Stomach (tissue), 9 donors: ENCODE results near the gene TMEM52B. TPM values are rescaled to one million over a fixed set of nuclear protein-coding genes. Genes with fewer than 3 reads are reported as not detected.

Source experiments
- DNase-seq, 2 donors: peaks; one replicate each; pipeline versions ENCODE4 v3.0.0 to v3.0.0-alpha.2; 2013 to 2019
- H3K27ac ChIP-seq, 5 donors: fragments of 200-600 bp in 4 of 5; sonication (generic) in 4 of 5; one replicate each; pipeline ENCODE4 v1.5.1; 2013 to 2019; ENCODE audit warnings: mild to moderate bottlenecking in 1 of 5, moderate library complexity in 1 of 5
- H3K27me3 ChIP-seq, 3 donors: fragments of 200-600 bp; sonication (generic); one replicate each; pipeline ENCODE4 v1.5.1; 2017 to 2019; ENCODE audit warnings: mixed run types in 1 of 3
- H3K36me3 ChIP-seq, 4 donors: fragments of 200-600 bp; sonication (generic); 1 replicate in 3 of 4; 2 replicates in 1 of 4; pipeline ENCODE4 v1.5.1; 2016 to 2019
- H3K4me1 ChIP-seq, 4 donors: fragments of 200-600 bp; sonication (generic); one replicate each; pipeline ENCODE4 v1.5.1; 2016 to 2019
- H3K4me3 ChIP-seq, 4 donors: fragments of 200-600 bp; sonication (generic) in 3 of 4; one replicate each; pipeline ENCODE4 v1.5.1; 2016 to 2019; ENCODE audit warnings: mild to moderate bottlenecking in 1 of 4
- H3K9me3 ChIP-seq, 4 donors: fragments of 200-600 bp; sonication (generic); one replicate each; pipeline ENCODE4 v1.5.1; 2016 to 2019
- CTCF ChIP-seq, 7 experiments: fragments of 450-650 bp in 4 of 7; fragments of 200-600 bp in 3 of 7; sonication (generic) in 3 of 7; IDR thresholded peaks; one replicate each; pipeline ENCODE4 v1.5.1; 2016 to 2019; ENCODE audit warnings: antibody characterized with exemption in 7 of 7, control low read depth in 2 of 7, mild to moderate bottlenecking in 1 of 7
- EP300 ChIP-seq: sonication (generic); formaldehyde crosslinking; IDR thresholded peaks from one replicate; pipeline ENCODE4 v1.6.1; 2017; ENCODE audit warnings: antibody characterized with exemption
- POLR2A ChIP-seq, 4 donors: fragments of 450-650 bp; IDR thresholded peaks; one replicate each; pipeline ENCODE4 v1.6.1; 2016; ENCODE audit warnings: antibody characterized with exemption in 4 of 4, control low read depth in 2 of 4, mild to moderate bottlenecking in 1 of 4, moderate library complexity in 1 of 4
- POLR2AphosphoS5 ChIP-seq, 3 donors: sonication (generic); formaldehyde crosslinking; IDR thresholded peaks; one replicate each; pipeline ENCODE4 v1.6.1; 2016; ENCODE audit warnings: antibody characterized with exemption in 3 of 3
- WGBS, 5 donors: extraction: QIAGEN DNeasy Blood & Tissue Kit in 3 of 5; methylation state at CpG; one replicate each; pipeline versions ENCODE4 v1.1.5 to v1.1.7; 2013 to 2018; 5-methylcytosine and 5-hydroxymethylcytosine counted together
- intact Hi-C: fragments of 100-400 bp; cut with DNase I; formaldehyde crosslinking; loops from one replicate; pipeline ENCODE4 v1.15.1; 2023; ENCODE audit warnings: low total_unique reads
- polyA plus RNA-seq, 3 donors: library from polyadenylated mRNA; stranded (reverse); fragments of 200-250 nt; gene quantifications; one replicate each; pipeline ENCODE4 v1.2.3, GENCODE V29; 2013
- total RNA-seq, 5 donors: library from RNA; depleted of rRNA; stranded (reverse); fragments of >200 nt; gene quantifications; one replicate each; pipeline versions ENCODE4 v1.1.0 to v1.2.3, GENCODE V29; 2014 to 2016
- donor health status: healthy with polysubstance abuse.
- donor health status: Bipolar disorder and iron deficiency.
- donor health status: healthy.

Gene TMEM52B
- total and polyA plus RNA-seq, 8 donors = 0.14 to 1.4 (median 0.60) TPM; not detected in 4

- Histone ChIP-seq H3K4me3 (no peak overlapping the region), H3K9me3 (no peaks in the 10 kb centered on the region), H3K36me3 (no peaks in the 10 kb centered on the region), H3K4me1 (peaks cover 0 to 24% (median 0%) of the 10 kb centered on the region in 4 donors), H3K27ac (peak overlapping the region in 2 of 5 donors; percentile 43 to 48), H3K27me3 (peaks cover 0 to 8% (median 0%) of the 10 kb centered on the region in 3 donors)
- intact Hi-C loops = no loop called here
- TF ChIP-seq POLR2AphosphoS5 (IDR thresholded peaks at IDR 0.05) = no peak
- no peak for TF ChIP-seq POLR2A (IDR thresholded peaks at IDR 0.05)
- TF ChIP-seq CTCF (IDR thresholded peaks at IDR 0.05) = no peak
- TF ChIP-seq EP300 = no peak
- no peak for DNase-seq
- WGBS, 5 donors = 56 to 72% (median 66%) methylated on average over 5 of the region's 5 CpGs
Measured at GRCh38 chr12:10189653-10190052, 10.8 kb downstream of the TMEM52B start.

DNA sequence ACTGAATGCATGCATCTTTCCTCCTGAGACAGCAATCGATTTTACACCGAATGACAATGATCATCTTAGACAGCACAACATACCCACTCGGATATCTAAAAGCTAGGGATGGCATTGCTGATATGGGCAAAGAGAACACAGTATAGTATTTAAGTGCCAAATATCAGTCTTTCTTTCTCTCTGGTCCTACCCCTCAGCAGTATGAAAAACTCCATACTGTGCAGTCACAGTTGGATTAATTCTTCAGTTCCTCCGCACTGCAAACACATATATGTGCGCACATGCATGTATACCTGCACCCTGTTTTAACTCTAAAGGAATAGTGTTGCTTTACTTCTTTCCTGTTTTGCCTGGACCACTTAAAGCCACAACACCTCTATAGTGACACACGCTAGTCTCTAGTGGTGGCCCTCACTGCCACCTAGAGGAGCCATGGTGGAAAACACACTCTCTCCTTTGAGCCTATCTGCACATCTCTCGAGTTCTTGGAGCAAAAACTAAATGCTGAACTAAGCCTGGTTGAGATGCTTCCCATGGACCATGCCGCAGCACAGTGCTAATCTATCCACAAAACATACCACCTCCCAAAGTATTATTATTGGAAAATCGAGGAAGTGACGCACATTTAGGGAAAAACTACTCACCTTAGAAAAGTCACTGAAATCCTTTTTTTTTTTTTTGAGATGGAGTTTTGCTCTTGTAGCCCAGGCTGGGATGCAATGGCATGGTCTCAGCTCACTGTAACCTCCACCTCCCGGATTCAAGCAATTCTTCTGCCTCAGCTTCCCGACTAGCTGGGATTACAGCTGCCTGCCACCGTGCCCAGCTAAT lies 11.9 kb downstream of the TMEM52B start:
- peaks cover 0 to 13% (median 0%) of the 10 kb centered on the region in 4 donors for H3K4me1 ChIP-seq
- intact Hi-C loops = no loop called here
- WGBS, 5 donors = 38 to 50% (median 45%) methylated on average over 13 of the region's 13 CpGs
- H3K4me3 ChIP-seq = no peak overlapping the region
- H3K27me3 ChIP-seq = peaks cover 0 to 2% (median 0%) of the 10 kb centered on the region in 3 donors
- peak; percentile 56 to 84 for DNase-seq
- H3K27ac ChIP-seq = peak overlapping the region in 1 of 5 donors; percentile 48
- no peaks in the 10 kb centered on the region for H3K36me3 ChIP-seq
- no peaks in the 10 kb centered on the region for H3K9me3 ChIP-seq
- TF ChIP-seq EP300 = no peak
- no peak for TF ChIP-seq POLR2AphosphoS5 (IDR thresholded peaks at IDR 0.05)
- peak in 5 of 7 experiments; percentile 32 to 69 (median 63) for TF ChIP-seq CTCF (IDR thresholded peaks at IDR 0.05)
- TF ChIP-seq POLR2A (IDR thresholded peaks at IDR 0.05) = no peak

DNA sequence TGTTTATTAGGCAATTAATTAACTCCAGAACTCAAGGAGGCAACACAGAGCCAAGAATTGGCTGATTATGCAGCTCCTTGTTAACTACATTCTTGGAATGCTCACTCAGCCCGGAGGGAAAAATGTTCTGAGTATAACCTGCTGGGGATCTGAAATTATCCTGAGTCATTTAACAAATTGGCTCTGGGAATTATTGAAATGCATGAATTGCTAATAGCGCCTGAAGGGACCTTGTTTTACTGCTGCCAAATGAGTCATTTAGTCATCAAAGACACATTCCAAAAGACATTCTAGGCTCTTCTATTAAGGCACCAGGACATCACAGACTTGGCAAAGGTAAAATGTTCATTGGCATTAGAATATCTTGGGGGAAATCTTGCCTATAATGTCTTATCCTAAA lies 13.0 kb downstream of the TMEM52B start:
- Histone ChIP-seq H3K27ac (no peak overlapping the region), H3K36me3 (no peaks in the 10 kb centered on the region), H3K9me3 (no peaks in the 10 kb centered on the region), H3K27me3 (no peaks in the 10 kb centered on the region), H3K4me3 (no peak overlapping the region), H3K4me1 (peaks cover 0 to 7% (median 0%) of the 10 kb centered on the region in 4 donors)
- intact Hi-C loops = no loop called here
- WGBS, 5 donors = 21 to 47% (median 36%) methylated on average over 2 of the region's 2 CpGs
- TF ChIP-seq EP300 (no peak), POLR2AphosphoS5 (IDR thresholded peaks at IDR 0.05) (no peak), CTCF (IDR thresholded peaks at IDR 0.05) (no peak), POLR2A (IDR thresholded peaks at IDR 0.05) (no peak)
- no peak for DNase-seq

DNA sequence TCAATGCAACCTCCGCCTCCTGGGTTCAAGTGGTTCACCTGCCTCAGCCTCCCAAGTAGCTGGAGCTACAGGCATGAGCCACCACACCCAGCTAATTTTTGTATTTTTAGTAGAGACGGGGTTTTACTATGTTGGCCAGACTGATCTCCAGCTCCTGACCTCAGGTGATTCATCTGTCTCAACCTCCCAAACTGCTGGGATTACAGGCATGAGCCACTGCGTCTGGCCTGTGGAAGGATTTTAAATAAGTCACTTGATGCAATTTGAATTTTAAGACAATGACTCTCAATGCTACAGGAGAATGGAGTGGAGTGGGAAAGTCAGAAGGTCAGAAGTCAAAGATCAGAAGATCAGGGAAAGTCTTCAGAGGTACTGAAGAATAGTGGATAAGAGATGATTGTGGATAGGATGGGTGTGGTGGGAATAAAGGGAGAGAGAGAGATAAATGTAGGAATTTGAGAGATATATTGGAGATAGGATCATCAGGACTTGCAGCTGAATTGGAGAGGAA lies 15.4 kb downstream of the TMEM52B start:
- DNase-seq = no peak
- intact Hi-C loops = no loop called here
- Histone ChIP-seq H3K9me3 (no peaks in the 10 kb centered on the region), H3K4me3 (no peak overlapping the region), H3K4me1 (peaks cover 0 to 7% (median 0%) of the 10 kb centered on the region in 4 donors), H3K36me3 (no peaks in the 10 kb centered on the region), H3K27me3 (no peaks in the 10 kb centered on the region), H3K27ac (no peak overlapping the region)
- TF ChIP-seq POLR2A (IDR thresholded peaks at IDR 0.05) (no peak), POLR2AphosphoS5 (IDR thresholded peaks at IDR 0.05) (no peak), EP300 (no peak), CTCF (IDR thresholded peaks at IDR 0.05) (no peak)
- 84 to 96% (median 92%) methylated on average over 3 of the region's 3 CpGs for WGBS, 5 donors
